HUES64 (cell line): ENCODE results near the gene SLC2A14.
A peak's percentile ranks its signal among the peaks of the same experiment; 100 is the strongest.
"Not testable (repeated sequence)": the region's sequence is repeated elsewhere in the genome, so short reads cannot be mapped to it uniquely, and the experiment has no call there.

ENCODE experiments used
- H3K27ac ChIP-seq: 2 replicates; pipeline ENCODE4 v1.7.0; 2013; ENCODE audit warnings: low read depth, low read length, inconsistent platforms
- H3K27me3 ChIP-seq: 2 replicates; pipeline ENCODE4 v1.6.1; 2013; ENCODE audit warnings: mild to moderate bottlenecking, low read length; ENCODE audit not compliant: insufficient read depth
- H3K36me3 ChIP-seq: 2 replicates; pipeline ENCODE4 v1.6.1; 2013; ENCODE audit warnings: mild to moderate bottlenecking, low read length; ENCODE audit not compliant: insufficient read depth
- H3K4me1 ChIP-seq: 2 replicates; pipeline ENCODE4 v1.6.1; 2013; ENCODE audit warnings: mild to moderate bottlenecking, low read length, moderate library complexity; ENCODE audit not compliant: insufficient read depth
- H3K4me3 ChIP-seq: 2 replicates; pipeline ENCODE4 v1.5.1; 2013; ENCODE audit warnings: mild to moderate bottlenecking, low read length, moderate library complexity
- H3K9ac ChIP-seq: 2 replicates; pipeline ENCODE4 v1.6.1; 2013; ENCODE audit warnings: mild to moderate bottlenecking, low read depth, low read length
- H3K9me3 ChIP-seq: 2 replicates; pipeline ENCODE4 v1.6.1; 2013; ENCODE audit warnings: low read depth, low read length; ENCODE audit not compliant: insufficient read depth
- WGBS: fragments of 150-250, 120-280 bp; methylation state at CpG from one replicate; pipeline ENCODE4 v1.1.7; 2013; ENCODE audit warnings: missing lambda C conversion rate; 5-methylcytosine and 5-hydroxymethylcytosine counted together

Gene SLC2A14

GRCh38 chr12:7869137-7869536, 3.6 kb downstream of the SLC2A14 start:
- Histone ChIP-seq H3K27ac (no peak overlapping the region), H3K27me3 (no peaks in the 10 kb centered on the region), H3K4me3 (no peak overlapping the region), H3K9me3 (no peaks in the 10 kb centered on the region), H3K9ac (no peak overlapping the region), H3K36me3 (no peaks in the 10 kb centered on the region), H3K4me1 (no peaks in the 10 kb centered on the region)
- WGBS, result 94% methylated on average over 4 of the region's 4 CpGs

GRCh38 chr12:7868391-7868790, 4.3 kb downstream of the SLC2A14 start:
- H3K9me3 ChIP-seq, result no peaks in the 10 kb centered on the region
- no peak overlapping the region for H3K9ac ChIP-seq
- WGBS, result 90% methylated on average over 3 of the region's 4 CpGs
- H3K27me3 ChIP-seq, result no peaks in the 10 kb centered on the region
- H3K36me3 ChIP-seq, result no peaks in the 10 kb centered on the region
- H3K4me1 ChIP-seq, result no peaks in the 10 kb centered on the region
- no peak overlapping the region for H3K27ac ChIP-seq
- H3K4me3 ChIP-seq, result no peak overlapping the region

GRCh38 chr12:7864601-7865150, 8.0 kb downstream of the SLC2A14 start:
- H3K27me3 ChIP-seq, result no peaks in the 10 kb centered on the region
- no peak overlapping the region for H3K9ac ChIP-seq
- H3K4me3 ChIP-seq, result no peak overlapping the region
- no peak overlapping the region for H3K27ac ChIP-seq
- WGBS, result 87% methylated on average over 11 of the region's 12 CpGs
- peaks cover 13% of the 10 kb centered on the region for H3K4me1 ChIP-seq
- H3K9me3 ChIP-seq, result no peaks in the 10 kb centered on the region
- H3K36me3 ChIP-seq, result no peaks in the 10 kb centered on the region

GRCh38 chr12:7862814-7863348, 9.8 kb downstream of the SLC2A14 start:
- not testable (repeated sequence) for H3K4me3 ChIP-seq, H3K27ac ChIP-seq, H3K36me3 ChIP-seq, H3K9me3 ChIP-seq, H3K27me3 ChIP-seq, H3K9ac ChIP-seq
- 89% methylated on average over 20 of the region's 20 CpGs for WGBS
- H3K4me1 ChIP-seq, result peaks cover 22% of the 10 kb centered on the region

- 95% methylated on average over 24 of the region's 24 CpGs for WGBS
Observed at GRCh38 chr12:7862301-7862700, 10.4 kb downstream of the SLC2A14 start.

GRCh38 chr12:7859552-7859951, 13.2 kb downstream of the SLC2A14 start:
- H3K4me3 ChIP-seq, result no peak overlapping the region
- no peaks in the 10 kb centered on the region for H3K36me3 ChIP-seq
- 40% methylated on average over 2 of the region's 2 CpGs for WGBS
- H3K9me3 ChIP-seq, result no peaks in the 10 kb centered on the region
- peak overlapping the region; percentile 0; the same call in 1 of the 2 replicates for H3K9ac ChIP-seq
- H3K27ac ChIP-seq, result peak overlapping the region; percentile 92
- no peaks in the 10 kb centered on the region for H3K27me3 ChIP-seq
- H3K4me1 ChIP-seq, result peaks cover 22% of the 10 kb centered on the region

More at GRCh38 chr12:7862301-7862700, 10.4 kb downstream of the SLC2A14 start:
- not testable (repeated sequence) for H3K4me3 ChIP-seq, H3K9ac ChIP-seq, H3K9me3 ChIP-seq, H3K27ac ChIP-seq, H3K27me3 ChIP-seq, H3K36me3 ChIP-seq
- peaks cover 22% of the 10 kb centered on the region for H3K4me1 ChIP-seq

GRCh38 chr12:7857971-7858370, 14.7 kb downstream of the SLC2A14 start:
- Histone ChIP-seq H3K27ac (no peak overlapping the region), H3K9me3 (no peaks in the 10 kb centered on the region), H3K27me3 (no peaks in the 10 kb centered on the region), H3K9ac (no peak overlapping the region), H3K4me3 (no peak overlapping the region), H3K4me1 (peaks cover 22% of the 10 kb centered on the region), H3K36me3 (no peaks in the 10 kb centered on the region)
- 92% methylated on average over 3 of the region's 3 CpGs for WGBS

GRCh38 chr12:7856516-7856915, 16.2 kb downstream of the SLC2A14 start:
- Histone ChIP-seq H3K4me3 (no peak overlapping the region), H3K9me3 (no peaks in the 10 kb centered on the region), H3K4me1 (peaks cover 33% of the 10 kb centered on the region), H3K27me3 (no peaks in the 10 kb centered on the region), H3K27ac (no peak overlapping the region), H3K9ac (no peak overlapping the region), H3K36me3 (no peaks in the 10 kb centered on the region)
- WGBS, result 74% methylated on average over 6 of the region's 6 CpGs

GRCh38 chr12:7853557-7853956, 19.2 kb downstream of the SLC2A14 start:
- Histone ChIP-seq H3K4me3 (no peak overlapping the region), H3K27me3 (no peaks in the 10 kb centered on the region), H3K36me3 (no peaks in the 10 kb centered on the region), H3K9me3 (no peaks in the 10 kb centered on the region), H3K4me1 (peaks cover 23% of the 10 kb centered on the region), H3K9ac (no peak overlapping the region), H3K27ac (no peak overlapping the region)
- WGBS, result 84% methylated on average over 2 of the region's 2 CpGs

GRCh38 chr12:7851622-7852081, 21.1 kb downstream of the SLC2A14 start:
- not testable (repeated sequence) for H3K4me3 ChIP-seq, H3K36me3 ChIP-seq, H3K9me3 ChIP-seq, H3K27me3 ChIP-seq
- peak overlapping the region; percentile 72 for H3K27ac ChIP-seq
- peaks cover 26% of the 10 kb centered on the region for H3K4me1 ChIP-seq
- WGBS, result 13% methylated on average over 3 of the region's 3 CpGs
- peak overlapping the region; percentile 29; the same call in 1 of the 2 replicates for H3K9ac ChIP-seq

- peaks cover 36% of the 10 kb centered on the region for H3K4me1 ChIP-seq
- WGBS, result 95% methylated on average over 5 of the region's 5 CpGs
- H3K9me3 ChIP-seq, result not testable (repeated sequence)
Observed at GRCh38 chr12:7850099-7850498, 22.6 kb downstream of the SLC2A14 start.

GRCh38 chr12:7848098-7848422, 24.7 kb downstream of the SLC2A14 start:
- H3K27me3 ChIP-seq, H3K9me3 ChIP-seq, H3K9ac ChIP-seq, H3K4me3 ChIP-seq, H3K36me3 ChIP-seq: not testable (repeated sequence)
- H3K4me1 ChIP-seq, result peaks cover 41% of the 10 kb centered on the region
- H3K27ac ChIP-seq, result peak overlapping the region; percentile 62; the same call in 1 of the 2 replicates
- WGBS, result 61% methylated on average over 2 of the region's 2 CpGs

More at GRCh38 chr12:7850099-7850498, 22.6 kb downstream of the SLC2A14 start:
- not testable (repeated sequence) for H3K9ac ChIP-seq, H3K4me3 ChIP-seq, H3K36me3 ChIP-seq, H3K27me3 ChIP-seq
- H3K27ac ChIP-seq, result peak overlapping the region; percentile 6; the same call in 1 of the 2 replicates
